HG03378 (cell line): Measurements from ENCODE around the gene SFXN3.

ENCODE experiments used
- ATAC-seq: cut with Tn5 transposase; IDR thresholded peaks from one replicate; pipeline ENCODE4 v1.9.1; 2021; ENCODE audit warnings: mild to moderate bottlenecking, moderate library complexity; ENCODE audit not compliant: unreplicated experiment

Gene SFXN3, protein sequence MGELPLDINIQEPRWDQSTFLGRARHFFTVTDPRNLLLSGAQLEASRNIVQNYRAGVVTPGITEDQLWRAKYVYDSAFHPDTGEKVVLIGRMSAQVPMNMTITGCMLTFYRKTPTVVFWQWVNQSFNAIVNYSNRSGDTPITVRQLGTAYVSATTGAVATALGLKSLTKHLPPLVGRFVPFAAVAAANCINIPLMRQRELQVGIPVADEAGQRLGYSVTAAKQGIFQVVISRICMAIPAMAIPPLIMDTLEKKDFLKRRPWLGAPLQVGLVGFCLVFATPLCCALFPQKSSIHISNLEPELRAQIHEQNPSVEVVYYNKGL

DNA sequence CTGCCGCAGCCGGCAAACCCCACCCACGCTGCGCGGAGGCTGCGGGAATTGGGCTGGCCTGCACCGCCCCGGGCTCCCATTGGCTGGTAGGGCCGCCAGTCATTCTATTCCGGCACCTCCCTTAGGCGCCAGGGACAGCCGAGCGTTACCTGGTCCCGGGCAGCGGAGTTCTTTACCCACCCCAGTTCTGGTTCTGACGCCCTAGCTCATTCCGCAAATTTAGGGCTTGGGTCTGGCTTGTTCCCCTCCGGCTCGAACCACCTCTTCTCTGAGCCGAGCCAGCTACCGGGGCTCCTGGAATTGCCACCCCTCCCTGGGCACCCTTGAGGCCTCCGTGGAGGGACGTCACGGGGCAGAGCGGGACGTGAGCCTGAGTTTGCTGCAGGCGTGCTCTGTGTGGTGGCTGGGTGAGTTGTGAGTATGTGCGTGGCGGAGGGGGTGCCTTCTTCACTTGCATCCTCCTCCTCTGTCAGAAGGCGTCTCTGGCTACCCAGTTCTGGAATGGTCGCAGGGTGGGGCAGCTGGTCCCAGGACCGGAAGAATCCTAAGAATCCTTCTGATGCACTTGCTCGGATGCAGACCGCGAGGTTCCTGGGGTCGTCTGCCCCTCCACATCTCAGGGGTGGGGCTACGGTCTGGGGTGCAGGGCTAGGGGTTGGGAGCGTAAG lies at the start of gene SFXN3, which contains the start of gene PDZD7:
TSS of gene SFXN3 (plus strand) at position 107 of the 668 bp plus-strand sequence. CDS start 3,461 bp downstream, outside the sequence.
TSS of gene PDZD7 (minus strand) at position 2 of the 668 bp plus-strand sequence. CDS start 910 bp downstream, outside the sequence.
- peak; percentile 70 for ATAC-seq

DNA sequence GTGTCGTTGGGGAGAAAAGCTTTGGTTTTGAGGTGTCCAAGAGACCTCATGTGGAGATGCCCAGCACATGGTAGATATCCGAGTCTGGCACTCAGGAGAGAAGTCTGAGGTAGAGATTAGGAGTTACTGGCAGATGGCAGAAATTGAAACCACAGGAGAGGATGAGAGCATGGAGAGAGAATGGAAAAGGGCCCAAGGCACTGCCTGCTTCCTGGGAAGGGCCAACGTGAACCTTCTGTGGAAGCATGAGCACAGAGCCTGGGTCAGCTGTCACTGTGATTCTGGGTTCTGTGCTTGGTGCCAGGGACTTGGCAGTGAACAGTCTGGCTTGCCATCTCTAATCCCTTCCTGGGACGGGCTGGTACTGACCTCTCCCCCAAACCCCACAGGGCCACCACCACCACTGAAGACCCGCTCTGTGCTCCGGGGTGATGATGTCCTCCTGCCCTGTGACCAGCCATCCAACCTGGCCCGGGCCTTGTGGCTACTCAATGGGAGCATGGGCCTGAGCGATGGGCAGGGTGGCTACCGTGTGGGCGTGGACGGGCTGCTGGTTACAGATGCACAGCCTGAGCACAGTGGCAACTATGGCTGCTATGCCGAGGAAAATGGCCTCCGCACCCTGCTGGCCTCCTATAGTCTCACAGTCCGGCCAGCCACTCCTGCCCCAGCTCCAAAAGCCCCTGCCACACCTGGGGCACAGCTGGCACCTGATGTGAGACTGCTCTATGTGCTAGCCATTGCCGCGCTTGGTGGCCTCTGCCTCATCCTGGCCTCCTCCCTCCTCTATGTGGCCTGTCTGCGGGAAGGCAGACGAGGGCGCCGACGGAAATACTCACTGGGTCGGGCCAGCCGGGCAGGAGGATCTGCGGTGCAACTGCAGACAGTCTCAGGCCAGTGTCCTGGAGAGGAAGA lies 47.9 kb upstream of the SFXN3 start:
- no peak for ATAC-seq

DNA sequence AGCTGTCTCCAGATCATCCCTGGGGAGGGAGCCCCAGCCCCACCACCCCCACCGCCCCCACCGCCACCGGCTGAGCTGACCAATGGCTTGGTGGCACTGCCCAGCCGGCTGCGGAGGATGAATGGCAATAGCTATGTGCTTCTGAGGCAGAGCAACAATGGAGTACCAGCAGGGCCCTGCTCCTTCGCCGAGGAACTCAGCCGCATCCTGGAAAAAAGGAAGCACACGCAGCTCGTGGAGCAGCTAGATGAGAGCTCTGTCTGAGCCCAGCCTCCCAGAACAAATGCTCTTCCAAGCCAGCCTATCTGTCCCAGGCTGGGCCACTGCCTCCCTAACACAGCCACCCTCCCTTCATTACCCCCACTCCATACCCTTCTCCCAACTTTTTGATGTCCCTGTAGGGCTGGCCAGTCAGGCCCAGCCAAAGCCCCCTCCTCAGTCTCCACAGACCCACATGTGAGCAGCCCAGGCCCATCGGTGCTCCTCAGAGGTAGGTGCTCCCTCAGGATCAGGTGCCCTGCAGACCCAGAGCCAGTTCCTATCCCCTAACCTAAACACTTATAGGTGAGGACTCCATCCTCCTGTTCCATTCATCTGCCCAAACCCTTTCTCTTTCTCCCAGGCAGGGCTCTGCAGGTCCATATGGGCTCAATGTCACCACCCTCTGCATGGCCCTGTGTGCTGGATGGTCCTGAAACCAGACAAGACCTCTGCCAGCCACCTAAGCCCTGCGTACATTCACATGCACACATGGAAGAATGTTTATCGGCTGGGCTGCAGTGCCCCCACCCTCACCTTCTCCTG lies 47.0 kb upstream of the SFXN3 start:
- ATAC-seq: no peak

- ATAC-seq: no peak
Measured at GRCh38 chr10:100984672-100985177, 46.3 kb upstream of the SFXN3 start.

DNA sequence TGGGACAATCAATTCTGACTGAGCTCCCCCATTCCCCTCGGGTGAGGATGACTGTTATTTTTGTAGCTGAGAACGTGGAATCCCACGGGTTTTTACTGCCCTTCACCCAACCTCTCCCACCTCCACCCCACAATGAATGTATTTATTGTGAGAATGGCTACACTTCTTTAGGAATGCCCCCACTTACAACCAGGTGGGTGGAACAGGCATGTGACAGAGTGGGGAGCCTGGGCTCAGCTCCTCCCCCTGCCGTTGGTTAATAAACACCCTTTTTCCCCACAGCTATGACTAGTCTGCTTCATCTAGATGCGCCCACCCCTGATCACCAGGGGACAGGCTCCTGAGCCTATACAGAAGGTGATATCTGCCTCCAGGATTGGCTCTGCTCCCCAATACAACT lies 45.7 kb upstream of the SFXN3 start:
- ATAC-seq: no peak

DNA sequence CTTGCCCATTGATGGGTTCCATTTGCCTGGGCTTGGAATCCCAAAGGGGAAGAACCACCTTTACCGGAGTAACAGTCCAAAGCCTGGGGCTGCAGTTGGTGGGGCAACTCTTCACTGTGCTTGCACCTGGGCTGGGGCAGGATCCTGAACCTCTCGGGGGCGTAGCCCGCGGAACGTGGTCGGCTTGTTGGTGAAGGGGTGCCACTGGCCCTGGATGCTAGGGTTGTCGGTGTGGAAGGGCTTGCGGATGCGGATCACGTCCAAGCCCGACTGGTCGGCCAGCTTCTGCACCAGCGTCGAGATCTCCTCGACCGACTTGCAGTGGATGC lies 44.4 kb upstream of the SFXN3 start:
- ATAC-seq: no peak

- ATAC-seq: peak; percentile 70
Measured at GRCh38 chr10:100986952-100987684, 43.9 kb upstream of the SFXN3 start, which contains the start of the genes MRPL43 and TWNK. TSS of gene MRPL43 (minus strand) at chr10:100987497. CDS start at chr10:100987443, 54 bp downstream. TSS of gene TWNK (plus strand) at chr10:100987543. CDS start at chr10:100988211, 668 bp downstream.

DNA sequence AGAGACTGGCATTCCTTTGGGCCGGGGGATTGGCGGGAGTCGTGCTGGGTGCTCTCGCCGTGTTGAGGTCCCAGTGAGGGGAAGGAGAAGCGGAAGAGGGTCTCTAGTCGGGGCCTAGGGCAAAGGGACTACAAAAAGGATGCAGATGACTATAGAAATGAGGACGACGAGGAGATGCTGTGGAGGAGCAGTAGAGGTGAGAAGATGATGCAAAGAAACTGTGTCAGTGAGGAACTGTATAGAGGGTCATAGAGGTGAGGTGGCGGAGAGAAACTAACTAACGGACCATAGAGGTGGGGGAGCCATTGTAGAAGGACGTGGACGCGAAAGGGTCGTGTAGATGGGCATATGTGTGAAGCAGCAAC lies 43.4 kb upstream of the SFXN3 start:
- ATAC-seq: no peak

DNA sequence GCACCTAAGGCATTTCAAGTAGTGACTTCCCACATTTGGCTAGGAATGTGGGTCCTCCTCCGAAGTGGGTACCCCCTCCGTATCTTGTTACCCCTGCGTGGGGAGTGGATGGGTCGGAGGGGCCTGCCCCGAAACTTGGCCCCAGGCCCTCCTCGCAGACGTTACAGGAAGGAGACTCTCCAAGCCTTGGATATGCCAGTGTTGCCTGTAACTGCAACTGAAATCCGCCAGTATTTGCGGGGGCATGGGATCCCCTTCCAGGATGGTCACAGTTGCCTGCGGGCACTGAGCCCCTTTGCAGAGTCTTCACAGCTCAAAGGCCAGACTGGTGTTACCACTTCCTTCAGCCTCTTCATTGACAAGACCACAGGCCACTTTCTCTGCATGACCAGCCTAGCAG lies 42.9 kb upstream of the SFXN3 start:
- no peak for ATAC-seq

DNA sequence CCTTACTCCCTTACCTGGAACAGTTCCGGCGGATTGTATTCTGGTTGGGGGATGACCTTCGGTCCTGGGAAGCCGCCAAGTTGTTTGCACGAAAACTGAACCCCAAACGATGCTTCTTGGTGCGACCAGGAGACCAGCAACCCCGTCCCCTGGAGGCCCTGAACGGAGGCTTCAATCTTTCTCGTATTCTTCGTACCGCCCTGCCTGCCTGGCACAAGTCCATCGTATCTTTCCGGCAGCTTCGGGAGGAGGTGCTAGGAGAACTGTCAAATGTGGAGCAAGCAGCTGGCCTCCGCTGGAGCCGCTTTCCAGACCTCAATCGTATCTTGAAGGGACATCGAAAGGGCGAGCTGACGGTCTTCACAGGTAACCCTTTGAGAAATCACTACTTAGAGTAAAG lies 41.9 kb upstream of the SFXN3 start:
- ATAC-seq: no peak

DNA sequence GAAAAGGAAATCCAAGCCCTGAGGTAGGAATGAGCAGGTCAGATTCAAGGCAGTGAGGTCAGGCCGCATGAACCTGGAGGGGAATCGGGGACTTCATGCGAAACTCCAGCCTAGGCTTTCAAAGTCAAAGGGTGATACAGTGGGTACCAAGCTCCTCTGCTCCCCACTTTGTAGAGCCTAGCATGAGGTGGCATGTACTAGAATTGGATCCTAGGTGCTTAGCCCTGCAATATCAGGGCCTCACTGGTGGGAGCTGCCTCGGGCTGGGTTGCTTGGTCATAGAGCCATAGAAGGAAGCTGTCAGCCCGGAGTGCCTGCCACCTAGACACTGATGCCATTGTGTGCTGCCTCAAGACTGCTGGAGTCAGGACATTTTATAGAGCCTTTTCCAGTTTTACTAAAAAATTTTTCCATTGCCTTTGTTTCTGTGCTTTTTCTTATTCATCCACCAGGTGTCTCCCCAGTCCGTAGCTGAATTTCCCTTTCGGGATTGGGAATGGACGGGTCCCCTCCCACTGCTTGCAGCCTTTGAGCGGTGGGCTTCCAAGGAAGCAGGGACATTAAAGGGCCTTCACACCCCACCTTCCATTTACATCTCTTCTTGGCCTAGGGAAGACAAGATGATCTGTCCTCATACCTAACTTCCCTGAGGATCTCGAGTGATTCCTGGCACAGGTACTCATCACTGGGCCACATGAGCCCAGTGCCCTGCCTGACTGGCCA lies 36.9 kb upstream of the SFXN3 start:
- no peak for ATAC-seq

- ATAC-seq: no peak
Measured at GRCh38 chr10:100995181-100995580, 35.9 kb upstream of the SFXN3 start.

- ATAC-seq: no peak
Measured at GRCh38 chr10:100996678-100997359, 34.2 kb upstream of the SFXN3 start.

- no peak for ATAC-seq
Measured at GRCh38 chr10:100997360-100998182, 33.5 kb upstream of the SFXN3 start.

DNA sequence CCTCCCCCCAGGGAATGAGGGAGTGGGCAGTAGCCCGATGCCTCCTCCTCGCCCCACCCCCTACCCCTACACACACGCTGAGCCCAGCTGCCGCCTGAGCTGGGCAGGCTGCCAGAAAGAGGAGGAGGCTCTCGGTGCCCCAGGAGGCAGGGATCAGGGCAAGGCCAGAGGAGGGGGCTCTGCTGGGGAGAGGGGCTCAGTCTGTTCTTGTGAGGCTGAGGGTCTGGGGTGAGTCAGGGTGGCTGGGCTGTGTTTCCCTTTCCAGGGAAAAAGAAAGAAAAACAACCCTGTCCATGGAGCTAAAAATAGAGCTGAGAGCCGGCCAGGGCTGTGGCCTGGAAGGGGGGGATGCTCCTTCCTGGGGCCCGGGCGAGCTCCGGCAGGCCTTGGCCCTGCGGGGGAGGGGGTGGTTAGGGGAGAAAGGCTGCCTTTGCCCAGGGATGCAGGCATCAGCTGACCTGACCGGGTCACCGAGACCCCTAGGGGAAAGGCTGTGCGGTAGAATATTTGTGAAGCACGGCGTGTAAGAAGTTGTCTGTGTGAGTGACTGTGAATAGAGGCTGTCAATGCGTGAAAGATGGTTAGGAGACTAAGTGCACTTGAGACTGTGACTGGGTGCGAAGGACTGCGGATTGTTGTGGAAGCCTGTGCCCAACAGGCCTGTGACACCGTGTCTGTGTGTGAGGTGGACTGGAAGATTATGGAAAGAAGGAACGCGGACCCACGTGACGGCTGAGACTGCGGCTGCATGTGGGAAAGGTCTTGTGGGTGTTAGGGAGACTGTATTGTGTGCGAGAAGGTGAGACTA lies 32.6 kb upstream of the SFXN3 start:
- no peak for ATAC-seq

GRCh38 chr10:100998991-100999741 lies 31.9 kb upstream of the SFXN3 start:
- ATAC-seq: no peak
